HG02798 (cell line): Measurements from ENCODE around the gene SLC35E1.
"Not testable (repeated sequence)": the region's sequence is repeated elsewhere in the genome, so short reads cannot be mapped to it uniquely, and the experiment has no call there.

Experiments
- ATAC-seq: cut with Tn5 transposase; IDR thresholded peaks from one replicate; pipeline ENCODE4 v1.9.1; 2021; ENCODE audit warnings: mild to moderate bottlenecking; ENCODE audit not compliant: unreplicated experiment, poor library complexity

Gene SLC35E1

GRCh38 chr19:16509141-16510061, 62.8 kb downstream of the SLC35E1 start:
- no peak for ATAC-seq

GRCh38 chr19:16508546-16508945, 63.7 kb downstream of the SLC35E1 start:
- ATAC-seq, result no peak

- ATAC-seq, result no peak
Observed at GRCh38 chr19:16506961-16507360, 65.3 kb downstream of the SLC35E1 start.

GRCh38 chr19:16506161-16506560, 66.1 kb downstream of the SLC35E1 start:
- ATAC-seq, result not testable (repeated sequence)

GRCh38 chr19:16504271-16504670, 67.9 kb downstream of the SLC35E1 start:
- ATAC-seq, result no peak
